GM19455 (cell line): ENCODE measurements around the gene NLRP9.

ENCODE experiments used
- ATAC-seq: cut with Tn5 transposase; IDR thresholded peaks from one replicate; pipeline ENCODE4 v1.9.1; 2021; ENCODE audit not compliant: unreplicated experiment

Gene NLRP9

GRCh38 chr19:55689411-55690108, 48.6 kb downstream of the NLRP9 start:
- ATAC-seq, result no peak

- ATAC-seq, result no peak
These were observed 49.6 kb downstream of the NLRP9 start for GRCh38 chr19:55688422-55689218.

DNA sequence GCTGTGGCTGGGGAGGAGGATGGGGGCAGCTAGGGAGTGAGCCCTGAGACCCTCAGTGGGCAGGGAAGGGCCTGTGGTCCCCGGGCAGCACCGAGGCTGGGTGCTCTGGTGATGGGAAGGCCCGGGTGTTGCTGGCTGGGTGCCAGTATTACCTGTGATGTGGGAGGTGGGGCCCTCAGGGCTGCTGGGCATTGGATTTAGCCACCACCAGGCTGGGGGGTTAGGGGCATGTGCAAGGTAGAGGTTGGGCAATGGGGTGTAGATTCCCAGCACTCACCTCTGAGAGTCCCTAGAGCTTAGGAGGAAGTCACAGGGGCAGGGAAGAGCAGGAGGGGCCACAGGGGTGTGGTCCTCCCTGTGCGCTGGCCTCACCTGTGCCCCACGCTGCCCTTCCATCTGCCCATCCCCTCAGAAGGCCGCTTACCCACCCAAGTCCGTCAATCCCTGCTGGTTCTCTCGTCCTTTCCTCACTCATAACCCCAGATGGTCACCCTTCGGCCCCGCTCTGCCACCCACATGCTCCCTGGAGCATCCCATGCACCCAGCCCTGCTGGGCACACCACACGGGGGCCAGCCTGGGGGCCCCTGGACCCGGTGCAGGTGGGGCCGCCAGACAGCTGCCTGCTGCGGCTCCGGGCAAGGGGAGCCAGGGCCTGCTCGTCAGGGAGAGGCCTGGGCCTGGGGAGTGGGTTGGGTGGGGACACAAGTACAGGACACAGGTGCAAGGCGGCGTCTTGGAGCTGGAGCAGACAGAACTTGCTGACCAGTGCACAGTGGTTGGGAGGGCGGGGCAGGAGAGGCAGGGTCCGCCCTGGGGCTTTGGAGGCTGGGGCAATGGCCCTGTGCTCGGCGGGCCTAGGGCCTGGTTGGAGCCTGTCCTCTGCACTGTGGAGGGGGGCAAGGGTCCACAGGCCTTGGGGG, 50.7 kb downstream of the NLRP9 start:
- ATAC-seq, result no peak

DNA sequence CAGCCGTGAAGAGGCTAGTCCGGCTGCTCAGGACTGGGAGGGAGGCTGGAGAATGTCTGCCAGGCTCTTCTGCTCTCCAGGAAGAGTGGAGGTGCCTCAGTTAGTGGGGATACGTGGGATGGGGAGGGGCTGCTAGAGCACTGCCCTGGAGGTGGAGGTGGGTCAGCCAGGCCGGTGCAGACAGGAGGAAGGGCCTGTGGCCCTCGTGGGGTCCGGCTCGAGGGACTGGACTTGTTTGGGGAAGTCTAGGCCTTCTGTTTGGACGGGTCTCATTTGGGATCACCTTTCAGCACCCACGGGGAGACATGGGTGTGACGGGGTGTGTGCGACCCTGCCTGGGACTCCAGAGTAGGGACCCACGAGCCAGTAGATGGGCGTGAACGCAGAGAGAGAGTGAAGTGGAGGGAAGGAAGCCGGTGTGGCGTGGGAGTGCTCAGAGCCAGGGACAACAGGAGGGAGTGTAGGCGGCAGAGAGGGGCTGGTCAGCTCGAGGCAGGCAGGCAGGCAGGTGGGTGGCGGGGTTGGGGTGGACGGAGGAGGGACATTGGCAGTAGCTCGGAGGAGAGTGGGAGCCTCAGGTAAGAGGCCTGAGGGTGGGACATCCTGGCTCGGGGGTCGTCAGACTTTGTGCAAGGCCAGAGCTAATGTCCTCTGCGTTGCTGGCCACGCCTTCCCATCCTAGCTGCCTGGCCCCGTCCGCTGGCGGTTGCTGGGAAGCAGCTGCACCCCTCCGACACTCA, 51.7 kb downstream of the NLRP9 start:
- ATAC-seq, result no peak

- no peak for ATAC-seq
These were observed 52.4 kb downstream of the NLRP9 start for GRCh38 chr19:55685776-55686175.

- no peak for ATAC-seq
These were observed 53.1 kb downstream of the NLRP9 start for GRCh38 chr19:55684946-55685681.

DNA sequence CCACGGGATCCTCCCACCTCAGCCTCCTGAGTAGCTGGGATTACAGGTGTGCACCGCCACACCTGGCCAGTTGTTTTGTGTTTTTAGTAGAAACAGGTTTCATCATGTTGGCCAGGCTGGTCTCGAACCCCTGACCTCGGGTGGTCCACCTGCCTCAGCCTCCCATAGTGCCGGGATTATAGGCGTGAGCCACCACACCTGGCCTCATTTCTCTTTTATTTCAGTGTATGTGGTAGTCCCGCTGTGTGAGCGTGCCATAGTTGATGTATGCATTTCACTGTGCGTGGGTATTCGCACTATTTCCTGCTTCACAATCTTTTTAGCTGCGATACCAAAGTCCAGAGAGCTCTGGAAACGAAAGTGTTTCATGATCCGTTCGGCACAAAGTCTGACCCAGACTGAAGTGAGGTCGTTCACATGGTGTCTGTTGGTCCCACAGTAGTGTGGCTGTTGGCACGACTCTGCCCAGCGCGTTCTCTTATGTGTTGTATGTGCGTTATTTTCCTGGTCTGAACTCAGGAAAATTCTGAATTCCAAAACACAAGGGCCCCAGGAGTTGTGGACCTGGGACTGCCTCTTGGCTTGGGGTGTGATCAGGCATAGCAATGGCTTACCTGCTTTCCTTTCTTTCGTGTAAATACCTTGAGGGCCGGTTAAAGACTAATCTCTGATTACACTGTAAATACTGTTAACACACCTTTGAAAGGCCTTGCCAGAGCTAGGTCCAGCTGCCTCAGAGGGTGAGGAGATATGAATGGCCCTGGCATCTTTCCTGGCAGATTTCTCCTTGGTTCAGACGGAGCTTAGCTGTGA, 54.5 kb downstream of the NLRP9 start:
- no peak for ATAC-seq

- no peak for ATAC-seq
These were observed 56.8 kb downstream of the NLRP9 start for GRCh38 chr19:55681131-55682092.

DNA sequence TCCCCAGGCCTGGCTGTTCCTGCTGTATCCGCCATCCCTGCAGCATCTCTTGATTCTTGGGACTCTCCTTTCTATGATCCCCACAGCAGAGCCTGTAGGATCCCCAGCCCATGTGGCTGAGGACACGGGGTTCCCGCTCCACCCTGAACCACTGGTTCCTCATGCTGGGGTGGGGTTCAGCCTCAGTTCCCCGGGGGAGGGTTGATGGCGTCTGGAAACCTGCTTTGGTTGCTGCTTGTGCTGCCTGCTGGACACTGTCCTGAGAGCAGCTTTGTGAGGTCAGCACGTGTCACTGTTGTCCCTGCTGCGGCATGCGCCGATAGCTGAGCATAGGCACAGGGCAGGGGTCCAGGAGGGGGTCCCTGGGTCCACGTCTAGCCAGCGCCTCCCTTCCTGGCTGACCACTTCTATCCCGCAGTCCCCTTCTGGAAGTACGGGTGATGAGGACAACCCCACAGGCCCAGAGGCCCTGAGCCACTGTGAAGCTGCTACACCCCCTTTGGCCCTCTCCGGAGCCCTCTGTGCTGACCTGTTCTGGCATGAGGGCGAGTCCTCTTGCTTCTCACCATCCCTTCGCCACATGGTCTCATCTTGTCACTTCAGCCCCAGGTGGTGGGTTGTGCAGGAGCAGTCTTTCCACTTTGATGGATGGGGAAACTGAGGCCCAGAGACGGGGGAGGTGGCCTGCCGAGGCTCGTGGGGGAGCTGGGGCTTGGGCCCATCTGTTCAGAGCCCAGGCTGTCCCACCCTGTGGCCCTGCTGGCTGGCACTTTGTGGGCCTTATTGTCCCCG, 57.7 kb downstream of the NLRP9 start:
- no peak for ATAC-seq

DNA sequence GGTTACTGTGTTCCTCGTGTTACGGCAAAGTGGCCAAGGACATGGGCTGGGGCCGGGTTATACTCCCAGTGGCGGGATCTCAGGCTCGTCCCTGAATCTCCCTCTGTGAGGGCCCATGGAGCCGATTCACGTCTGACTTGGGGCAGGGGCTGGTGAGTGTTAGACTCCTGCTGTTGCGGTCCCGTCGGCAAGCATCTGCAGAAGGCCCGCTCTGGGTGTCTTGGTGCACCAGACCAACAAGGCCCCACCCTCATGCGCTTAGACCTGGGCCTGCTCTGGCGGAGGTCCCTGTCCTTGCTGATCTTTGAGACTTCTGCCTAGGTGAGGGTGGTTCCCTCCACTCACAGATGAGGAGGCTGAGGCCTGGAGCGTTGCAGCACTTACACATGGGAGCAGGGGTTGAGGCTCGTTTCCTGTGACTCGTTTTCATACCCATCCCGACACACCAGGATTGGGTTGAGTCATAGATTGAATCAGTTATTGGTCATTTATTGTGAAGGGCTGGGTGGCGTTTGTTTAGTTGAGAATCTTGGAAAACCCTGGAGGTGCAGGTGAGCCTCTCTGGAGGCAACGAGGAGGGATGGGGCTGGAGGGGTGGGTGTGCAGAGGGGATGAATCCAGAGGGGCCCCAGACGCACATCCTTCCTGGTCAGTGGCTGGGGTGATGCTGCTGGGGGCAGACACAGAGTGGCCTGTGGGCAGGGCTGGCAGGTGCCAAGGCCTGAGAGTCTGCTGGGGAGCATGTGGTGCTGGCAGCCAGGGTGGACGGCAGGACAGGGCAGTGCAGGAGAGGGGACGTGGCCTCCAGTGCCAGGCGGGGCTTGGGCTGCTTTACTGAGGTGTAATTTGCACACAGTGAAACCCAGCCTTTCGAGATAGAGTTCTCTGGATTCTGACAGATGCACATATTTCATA, 58.6 kb downstream of the NLRP9 start:
- no peak for ATAC-seq

GRCh38 chr19:55678121-55678671, 60.0 kb downstream of the NLRP9 start:
- ATAC-seq, result peak; percentile 65

GRCh38 chr19:55677572-55678028, 60.6 kb downstream of the NLRP9 start:
- ATAC-seq, result no peak

DNA sequence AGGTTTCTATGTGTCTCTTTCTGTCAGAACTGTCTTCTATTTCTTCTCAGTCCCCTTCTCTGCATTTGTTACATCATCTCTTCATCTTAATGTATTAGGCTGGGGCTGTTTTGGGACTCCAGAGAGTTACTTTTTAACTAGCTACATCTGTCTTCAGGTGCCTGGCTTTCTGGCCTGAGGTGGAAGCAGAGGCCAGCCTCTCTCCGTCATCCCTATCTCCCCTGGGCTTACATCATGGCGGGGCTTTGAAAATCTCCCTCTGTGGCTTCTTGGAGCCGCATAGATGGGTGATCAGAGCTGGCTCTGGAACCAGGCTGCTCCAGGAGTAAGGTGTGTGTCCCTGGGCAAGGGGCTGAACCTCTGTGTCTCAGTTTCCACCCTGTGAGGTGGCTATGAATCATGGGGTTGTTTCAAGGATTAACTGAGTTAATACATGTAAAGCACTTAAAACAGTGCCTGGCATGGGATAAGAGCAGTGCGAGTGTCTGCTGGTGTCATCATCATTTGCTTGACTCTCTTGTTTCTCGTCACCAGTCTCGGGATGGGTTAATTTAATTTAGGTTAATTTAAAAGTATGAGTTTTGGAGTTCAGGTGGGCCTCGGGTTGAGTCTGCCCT, 61.2 kb downstream of the NLRP9 start:
- ATAC-seq, result no peak

GRCh38 chr19:55676383-55676782, 61.8 kb downstream of the NLRP9 start:
- no peak for ATAC-seq

DNA sequence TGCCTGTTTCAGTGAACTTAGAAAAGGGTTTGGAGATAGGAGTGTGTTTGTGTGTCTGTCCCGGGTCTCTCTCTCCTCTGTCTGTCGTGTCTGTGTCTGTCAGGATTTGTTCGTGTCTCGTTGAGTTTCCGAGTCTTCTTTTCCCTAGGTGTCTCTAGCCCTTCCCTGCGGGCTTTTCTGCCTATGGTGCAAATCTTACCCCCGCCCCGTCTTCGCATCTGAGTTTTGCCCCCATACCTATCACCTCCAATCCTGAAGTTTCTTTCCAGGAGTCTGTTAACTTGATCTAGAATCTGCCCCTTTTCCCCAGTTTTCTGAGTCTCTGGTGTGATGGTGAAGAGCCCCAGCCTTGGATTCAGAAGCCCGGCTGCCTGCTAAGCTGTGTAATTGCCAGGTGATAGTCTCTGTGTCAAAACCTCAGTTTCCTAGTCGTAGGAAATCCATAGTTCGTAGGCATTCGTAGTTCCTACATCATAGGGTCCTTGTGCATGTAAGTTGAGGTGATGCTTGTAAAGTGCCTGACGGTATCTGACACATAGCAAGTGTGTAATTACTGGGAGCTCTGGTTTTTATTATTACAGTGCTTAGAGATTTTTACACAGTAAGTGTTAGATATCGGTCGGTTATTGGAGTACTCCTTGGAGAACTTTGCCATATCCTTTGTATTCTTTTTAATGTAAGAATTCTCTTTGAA, 62.4 kb downstream of the NLRP9 start:
- ATAC-seq, result no peak
